ENCODE results near the gene TMEM82.
A peak's percentile ranks its signal among the peaks of the same experiment; 100 is the strongest.
"Not testable (repeated sequence)": the region's sequence is repeated elsewhere in the genome, so short reads cannot be mapped to it uniquely, and the experiment has no call there.

Gene TMEM82

GRCh38 chr1:15742339-15742801 lies at the start of gene TMEM82:
TMEM82 (plus strand) TSS chr1:15742499; CDS start chr1:15742560, 61 bp downstream.
- no peak for DNase-seq

- DNase-seq = peak in 1 of 14 donors; percentile 76
These were observed 48.9 kb upstream of the TMEM82 start for GRCh38 chr1:15693371-15693770.

- peak in 8 of 14 donors; percentile 21 to 68 (median 42) for DNase-seq
These were observed 45.3 kb upstream of the TMEM82 start for GRCh38 chr1:15696956-15697521.

- DNase-seq = no peak
These were observed 44.1 kb upstream of the TMEM82 start for GRCh38 chr1:15698201-15698600.

- DNase-seq = not testable (repeated sequence)
These were observed 43.0 kb upstream of the TMEM82 start for GRCh38 chr1:15699321-15699720.

- DNase-seq = no peak
These were observed 41.8 kb upstream of the TMEM82 start for GRCh38 chr1:15700508-15700907.

- DNase-seq = no peak
These were observed 40.5 kb upstream of the TMEM82 start for GRCh38 chr1:15701784-15702183.

GRCh38 chr1:15702722-15703550 lies 39.4 kb upstream of the TMEM82 start:
- DNase-seq = peak in 3 of 14 donors; percentile 22 to 51 (median 36)

- peak in 12 of 14 donors; percentile 11 to 89 (median 61) for DNase-seq
These were observed 38.7 kb upstream of the TMEM82 start for GRCh38 chr1:15703562-15703961.

GRCh38 chr1:15704526-15705183 lies 37.6 kb upstream of the TMEM82 start:
- DNase-seq = no peak

GRCh38 chr1:15705184-15705566 lies 37.1 kb upstream of the TMEM82 start:
- DNase-seq = no peak

- no peak for DNase-seq
These were observed 35.5 kb upstream of the TMEM82 start for GRCh38 chr1:15706751-15707150.

GRCh38 chr1:15707239-15707925 lies 34.9 kb upstream of the TMEM82 start:
- DNase-seq = peak in 1 of 14 donors; percentile 36

- DNase-seq = no peak
These were observed 33.7 kb upstream of the TMEM82 start for GRCh38 chr1:15708486-15709137.

- no peak for DNase-seq
These were observed 33.1 kb upstream of the TMEM82 start for GRCh38 chr1:15709226-15709625.

GRCh38 chr1:15712168-15712567 lies 30.1 kb upstream of the TMEM82 start:
- peak in 1 of 14 donors; percentile 73 for DNase-seq

GRCh38 chr1:15714406-15715136 lies 27.7 kb upstream of the TMEM82 start:
- DNase-seq = peak in 10 of 14 donors; percentile 21 to 55 (median 43)

GRCh38 chr1:15717418-15718125 lies 24.7 kb upstream of the TMEM82 start:
- DNase-seq = no peak

- no peak for DNase-seq
These were observed 24.1 kb upstream of the TMEM82 start for GRCh38 chr1:15718199-15718601.

GRCh38 chr1:15719381-15720120 lies 22.7 kb upstream of the TMEM82 start:
- no peak for DNase-seq
